Ishikawa (cell line): Measurements from ENCODE around the gene CDIP1.

Experiments used
- CEBPB ChIP-seq: IDR thresholded peaks from 2 replicates; pipeline ENCODE4 v1.6.1; 2012
- CREB1 ChIP-seq: IDR thresholded peaks from 2 replicates; pipeline ENCODE4 v1.6.1; 2012; ENCODE audit warnings: low read depth
- EGR1 ChIP-seq: IDR thresholded peaks from 2 replicates; pipeline ENCODE4 v1.6.1; 2012
- EP300 ChIP-seq: IDR thresholded peaks from 2 replicates; pipeline ENCODE4 v1.6.1; 2012; ENCODE audit warnings: borderline replicate concordance
- FOXM1 ChIP-seq: IDR thresholded peaks from 2 replicates; pipeline ENCODE4 v1.6.1; 2012; ENCODE audit warnings: low read depth, borderline replicate concordance
- MAX ChIP-seq: IDR thresholded peaks from 2 replicates; pipeline ENCODE4 v1.6.1; 2012
- NFIC ChIP-seq: IDR thresholded peaks from 2 replicates; pipeline ENCODE4 v1.6.1; 2012
- RAD21 ChIP-seq: IDR thresholded peaks from 2 replicates; pipeline ENCODE4 v1.6.1; 2012; ENCODE audit warnings: low read depth
- REST ChIP-seq: IDR thresholded peaks from 2 replicates; pipeline ENCODE4 v1.6.1; 2012; ENCODE audit warnings: low read depth, mild to moderate bottlenecking
- TAF1 ChIP-seq: IDR thresholded peaks from 2 replicates; pipeline ENCODE4 v1.6.1; 2012; ENCODE audit warnings: low read depth, mild to moderate bottlenecking
- TCF12 ChIP-seq: IDR thresholded peaks from 2 replicates; pipeline ENCODE4 v1.6.1; 2012; ENCODE audit warnings: low read depth
- TEAD4 ChIP-seq: IDR thresholded peaks from 2 replicates; pipeline ENCODE4 v1.6.1; 2012
- USF1 ChIP-seq: IDR thresholded peaks from 2 replicates; pipeline ENCODE4 v1.6.1; 2012
- YY1 ChIP-seq: IDR thresholded peaks from 2 replicates; pipeline ENCODE4 v1.6.1; 2012; ENCODE audit warnings: low read depth
- ZBTB7A ChIP-seq: IDR thresholded peaks from 2 replicates; pipeline ENCODE4 v1.6.1; 2012; ENCODE audit warnings: low read depth

CDIP1 gene

GRCh38 chr16:4463522-4464163 is 74.9 kb downstream of the CDIP1 start:
- TF ChIP-seq MAX (no peak), RAD21 (no peak), TAF1 (no peak), EGR1 (no peak), NFIC (no peak), REST (no peak), CREB1 (no peak), CEBPB (no peak), YY1 (no peak)

GRCh38 chr16:4461250-4462085 is 77.1 kb downstream of the CDIP1 start:
- no peak for TF ChIP-seq YY1
- TF ChIP-seq MAX: no peak
- no peak for TF ChIP-seq ZBTB7A
- no peak for TF ChIP-seq FOXM1
- no peak for TF ChIP-seq USF1

- no peak for TF ChIP-seq FOXM1
- TF ChIP-seq TAF1: no peak
- TF ChIP-seq TEAD4: no peak
- no peak for TF ChIP-seq NFIC
- no peak for TF ChIP-seq REST
- no peak for TF ChIP-seq CEBPB
- no peak for TF ChIP-seq ZBTB7A
- TF ChIP-seq CREB1: no peak
- TF ChIP-seq EP300: no peak
- TF ChIP-seq TCF12: no peak
- no peak for TF ChIP-seq MAX
- no peak for TF ChIP-seq YY1
- no peak for TF ChIP-seq USF1
- TF ChIP-seq EGR1: no peak
- no peak for TF ChIP-seq RAD21
Observed at GRCh38 chr16:4460936-4461249, 77.7 kb downstream of the CDIP1 start.
